Kidney glomerular epithelial cell (primary cell): ENCODE data around the gene ETV3.

Source experiments
- DNase-seq: peaks from one replicate; lab custom pipeline; 2025; lab: John Stamatoyannopoulos, UW

Gene ETV3

GRCh38 chr1:157091186-157091585, 47.0 kb downstream of the ETV3 start:
- DNase-seq = no peak

GRCh38 chr1:157090771-157091170, 47.4 kb downstream of the ETV3 start:
- DNase-seq = no peak

GRCh38 chr1:157090196-157090647, 48.0 kb downstream of the ETV3 start:
- peak; percentile 32 for DNase-seq

- no peak for DNase-seq
Observed at GRCh38 chr1:157089789-157090188, 48.4 kb downstream of the ETV3 start.

GRCh38 chr1:157088607-157089006, 49.6 kb downstream of the ETV3 start:
- DNase-seq = no peak

GRCh38 chr1:157087030-157087429, 51.2 kb downstream of the ETV3 start:
- no peak for DNase-seq

GRCh38 chr1:157086299-157086698, 51.9 kb downstream of the ETV3 start:
- no peak for DNase-seq

- no peak for DNase-seq
Observed at GRCh38 chr1:157085421-157085820, 52.8 kb downstream of the ETV3 start.

- no peak for DNase-seq
Observed at GRCh38 chr1:157084720-157085119, 53.5 kb downstream of the ETV3 start.

- DNase-seq = no peak
Observed at GRCh38 chr1:157081707-157082106, 56.5 kb downstream of the ETV3 start.

GRCh38 chr1:157080714-157081113, 57.5 kb downstream of the ETV3 start:
- DNase-seq = no peak

- no peak for DNase-seq
Observed at GRCh38 chr1:157077394-157077793, 60.8 kb downstream of the ETV3 start.

GRCh38 chr1:157073944-157074685, 64.1 kb downstream of the ETV3 start:
- DNase-seq = peak; percentile 42
